GM12874 (cell line): ENCODE data around the gene JAKMIP3.
A peak's percentile ranks its signal among the peaks of the same experiment; 100 is the strongest.

Source experiments
- TF ChIP-seq, protein P1 (sequence below): IDR thresholded peaks from 2 replicates; pipeline ENCODE4 v1.5.1; 2011; ENCODE audit warnings: low read depth, mild to moderate bottlenecking, control low read depth, low read length, moderate library complexity; ENCODE audit not compliant: insufficient read depth

The JAKMIP3 gene

DNA sequence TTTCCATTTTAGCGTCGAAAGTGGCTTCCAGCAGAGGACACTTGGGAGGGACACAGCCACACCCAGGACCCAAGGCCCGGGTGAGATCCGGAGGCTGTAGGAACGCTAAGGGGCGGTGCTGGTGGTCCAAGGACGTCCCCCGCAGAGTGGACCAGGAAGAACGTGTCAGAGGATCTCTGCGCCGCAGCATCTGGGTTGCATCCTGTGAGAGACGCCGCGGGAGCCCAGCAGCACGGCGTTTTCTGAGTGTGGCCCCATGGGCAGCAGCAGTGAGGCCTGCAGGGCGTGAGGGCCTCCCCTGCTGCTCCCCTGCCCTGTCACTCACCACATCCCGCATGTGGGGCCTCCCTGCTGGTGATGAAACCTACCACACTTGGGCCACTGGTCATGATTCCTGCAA is 43.5 kb upstream of the JAKMIP3 start:
- TF ChIP-seq, protein P1, sequence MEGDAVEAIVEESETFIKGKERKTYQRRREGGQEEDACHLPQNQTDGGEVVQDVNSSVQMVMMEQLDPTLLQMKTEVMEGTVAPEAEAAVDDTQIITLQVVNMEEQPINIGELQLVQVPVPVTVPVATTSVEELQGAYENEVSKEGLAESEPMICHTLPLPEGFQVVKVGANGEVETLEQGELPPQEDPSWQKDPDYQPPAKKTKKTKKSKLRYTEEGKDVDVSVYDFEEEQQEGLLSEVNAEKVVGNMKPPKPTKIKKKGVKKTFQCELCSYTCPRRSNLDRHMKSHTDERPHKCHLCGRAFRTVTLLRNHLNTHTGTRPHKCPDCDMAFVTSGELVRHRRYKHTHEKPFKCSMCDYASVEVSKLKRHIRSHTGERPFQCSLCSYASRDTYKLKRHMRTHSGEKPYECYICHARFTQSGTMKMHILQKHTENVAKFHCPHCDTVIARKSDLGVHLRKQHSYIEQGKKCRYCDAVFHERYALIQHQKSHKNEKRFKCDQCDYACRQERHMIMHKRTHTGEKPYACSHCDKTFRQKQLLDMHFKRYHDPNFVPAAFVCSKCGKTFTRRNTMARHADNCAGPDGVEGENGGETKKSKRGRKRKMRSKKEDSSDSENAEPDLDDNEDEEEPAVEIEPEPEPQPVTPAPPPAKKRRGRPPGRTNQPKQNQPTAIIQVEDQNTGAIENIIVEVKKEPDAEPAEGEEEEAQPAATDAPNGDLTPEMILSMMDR: no peak

DNA sequence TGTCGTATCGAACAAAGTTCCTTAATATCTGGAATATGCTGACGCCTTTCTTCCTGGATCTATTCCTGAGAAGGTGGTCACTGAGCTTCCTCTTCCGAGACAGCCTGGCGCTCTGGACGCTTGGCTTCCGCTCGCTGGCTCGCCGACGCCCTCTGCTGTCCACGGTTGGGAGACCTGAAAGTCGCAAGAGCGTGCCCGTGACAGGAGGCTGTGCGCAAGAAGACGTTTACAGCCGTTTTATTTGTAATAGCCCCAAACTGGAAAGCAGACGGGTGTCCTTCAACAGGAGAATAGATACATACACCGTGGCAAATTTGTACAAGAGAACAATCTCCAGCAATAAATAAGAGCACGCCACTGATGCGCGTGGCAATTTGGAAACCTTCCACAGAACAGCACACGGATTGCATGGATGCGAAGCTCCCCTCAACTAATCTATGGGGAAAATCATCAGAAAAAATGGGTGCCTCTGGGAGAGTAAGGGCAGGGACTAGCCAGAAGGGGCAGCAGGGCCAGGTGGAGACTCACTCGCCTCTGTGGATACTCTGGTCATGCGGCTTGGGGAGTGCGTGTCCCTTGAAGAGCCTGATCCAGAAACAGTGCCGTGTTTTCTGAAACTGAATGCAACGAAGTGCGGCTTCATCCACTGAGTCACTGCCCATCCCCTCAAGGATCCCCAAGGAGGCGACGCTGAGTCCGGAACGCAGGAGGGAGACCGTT is 42.5 kb upstream of the JAKMIP3 start:
- TF ChIP-seq, protein P1: peak; percentile 83

DNA sequence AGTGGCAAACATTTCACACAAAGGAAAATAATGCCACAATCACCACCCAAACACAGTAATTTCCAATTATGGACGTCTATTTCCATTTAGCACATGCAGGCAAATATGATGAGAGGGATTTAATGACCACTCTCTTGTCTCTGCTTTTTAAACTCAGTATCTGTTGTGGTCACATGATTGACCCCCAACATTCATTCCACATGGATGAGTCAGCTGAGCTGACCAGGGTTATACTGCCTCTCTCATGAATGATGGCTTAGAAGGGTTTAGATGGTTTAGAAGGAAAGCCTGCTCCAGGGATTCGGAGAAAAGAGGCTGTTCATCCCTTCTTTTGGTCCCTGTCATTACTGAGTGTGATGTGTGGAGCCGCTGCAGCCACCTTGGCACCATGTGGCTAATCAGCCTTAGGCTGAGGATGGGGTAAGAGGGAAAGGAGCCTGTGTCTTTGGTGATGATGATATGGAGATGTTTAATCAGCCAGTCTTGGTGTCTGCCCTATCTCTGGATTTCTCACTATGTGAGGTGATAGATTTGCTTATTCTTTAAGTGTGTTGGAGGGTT is 38.2 kb upstream of the JAKMIP3 start:
- TF ChIP-seq, protein P1: no peak

DNA sequence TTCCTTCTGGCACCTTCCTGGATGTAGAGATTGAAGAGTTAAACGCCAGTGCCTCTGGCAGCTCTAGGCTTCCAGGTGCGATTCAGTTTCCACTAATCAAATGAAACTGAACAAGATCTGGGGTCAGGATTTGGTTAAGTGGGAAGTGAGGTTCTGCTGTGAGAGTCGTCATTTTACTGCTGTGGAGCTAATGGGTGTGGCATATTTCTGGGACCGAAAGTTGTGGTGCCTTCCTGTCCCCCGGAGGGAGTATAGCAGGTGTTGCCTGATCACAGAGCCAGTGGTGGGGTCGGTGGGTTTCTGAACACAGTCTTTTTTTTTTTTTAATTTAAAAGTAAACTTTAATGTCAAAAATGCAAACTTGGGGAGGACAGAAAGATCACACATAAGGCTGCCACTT is 37.0 kb upstream of the JAKMIP3 start:
- TF ChIP-seq, protein P1: no peak

DNA sequence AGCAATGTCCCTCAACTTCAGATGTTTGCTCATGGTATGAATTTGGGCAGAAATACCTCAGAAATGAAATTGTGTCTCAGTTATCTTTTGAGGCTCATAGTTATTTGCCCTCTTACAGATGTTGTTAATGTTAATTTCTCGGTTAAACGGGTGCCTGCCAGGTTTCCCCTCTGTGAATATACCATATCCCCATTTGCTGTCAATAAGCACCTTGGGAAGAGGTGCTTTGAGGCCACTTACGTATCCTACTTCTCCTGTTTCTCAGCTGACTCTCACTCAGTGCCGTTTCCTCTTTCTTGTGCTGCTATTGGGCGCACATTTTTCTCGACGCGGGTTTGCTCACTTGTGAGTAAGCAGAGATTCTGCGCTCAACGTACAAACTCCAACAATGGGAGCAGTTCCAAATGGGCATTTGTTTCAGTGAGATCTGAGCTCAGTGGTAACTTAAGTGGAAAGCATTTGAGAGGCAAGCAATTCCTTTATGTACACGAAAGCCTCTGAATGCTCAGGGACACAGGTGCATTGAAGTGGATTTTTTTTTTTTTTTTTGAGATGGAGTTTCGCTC is 34.8 kb upstream of the JAKMIP3 start:
- TF ChIP-seq, protein P1: no peak

DNA sequence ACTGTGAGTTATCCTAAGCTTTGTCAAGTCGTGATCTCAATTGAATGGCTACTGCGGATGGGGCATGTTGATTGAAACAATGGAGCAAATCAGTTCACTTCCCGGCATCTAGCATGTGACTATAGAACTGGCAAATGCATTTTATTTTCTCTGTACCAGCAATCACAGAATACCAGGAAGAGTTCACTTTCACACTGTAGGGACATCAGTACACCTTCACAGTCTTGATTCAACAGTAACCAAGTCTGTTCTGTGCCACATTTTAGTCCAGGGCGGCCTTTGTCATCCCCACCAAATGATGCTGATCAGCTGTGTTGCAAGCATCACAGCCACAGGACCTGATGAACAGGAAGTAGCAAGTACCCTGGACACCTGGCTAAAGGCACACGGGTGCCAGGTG is 32.1 kb upstream of the JAKMIP3 start:
- TF ChIP-seq, protein P1: no peak

DNA sequence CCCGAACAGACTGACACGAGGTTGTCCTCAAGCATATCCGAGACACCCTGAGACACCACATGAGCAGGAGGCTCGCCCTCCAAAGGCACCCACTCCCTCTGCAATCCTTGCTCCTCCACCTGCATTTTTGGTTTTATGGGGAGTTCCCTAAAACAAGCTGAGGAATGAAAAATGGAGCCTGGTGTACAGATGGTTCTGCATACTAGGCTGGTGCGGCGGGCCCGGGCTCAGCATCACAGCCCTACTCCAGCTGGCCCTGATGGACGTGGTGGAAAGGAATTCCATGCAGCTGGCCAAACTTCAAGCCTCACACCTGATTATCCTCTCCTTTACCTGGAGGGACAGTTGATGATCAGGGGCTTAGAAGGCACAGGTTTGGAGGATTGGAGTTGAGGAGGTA is 30.3 kb upstream of the JAKMIP3 start:
- TF ChIP-seq, protein P1: no peak
